AG04449 (cell line): ENCODE measurements around the gene INKA2.

ENCODE experiments used
- CTCF ChIA-PET: fragments of 350-600 bp; formaldehyde crosslinking; extraction: SDS; loops from one replicate; lab custom pipeline; 2021; ENCODE audit warnings: antibody characterized with exemption; lab: Yijun Ruan, JAX
- POLR2A ChIA-PET: fragments of 400-600, 350-600 bp; formaldehyde crosslinking; extraction: SDS; loops from one replicate; lab custom pipeline; 2020; ENCODE audit warnings: antibody characterized with exemption, inconsistent platforms; lab: Yijun Ruan, JAX
- DNase-seq: peaks from one replicate; pipeline ENCODE4 v3.0.0-alpha.2; 2010; ENCODE audit warnings: low read depth, low spot score
- H3K4me3 ChIP-seq: 2 replicates; pipeline ENCODE4 v1.5.1; 2011; ENCODE audit warnings: low read depth, mild to moderate bottlenecking, control low read depth, low read length
- CTCF ChIP-seq: IDR thresholded peaks from one replicate; pipeline ENCODE4 v1.5.1; 2011; ENCODE audit warnings: mild to moderate bottlenecking, moderate library complexity, low read length, control low read depth, inconsistent platforms; ENCODE audit not compliant: insufficient read depth; ENCODE audit errors: missing control alignments

The INKA2 gene

GRCh38 chr1:111747947-111748346 is 8.8 kb upstream of the INKA2 start:
- DNase-seq: no peak
- H3K4me3 ChIP-seq: no peak overlapping the region
- CTCF ChIA-PET: interaction anchor here (0.9 to 18.1 kb wide), 16 partner anchors 8 to 267 kb away, joined by 3 to 289 read pairs (median 6); partner anchors contain the start of genes ADORA3, DDX20, INKA2 and TMIGD3
- POLR2A ChIA-PET: interaction anchor here (0.9 kb wide), 1 partner anchor 9 kb away, joined by 3 read pairs; the partner anchor contains the start of gene INKA2
- no peak for TF ChIP-seq CTCF

GRCh38 chr1:111747282-111747734 is 8.1 kb upstream of the INKA2 start:
- TF ChIP-seq CTCF: peak; percentile 78
- H3K4me3 ChIP-seq: no peak overlapping the region
- CTCF ChIA-PET: interaction anchor here (0.9 to 18.1 kb wide), 17 partner anchors 8 to 300 kb away, joined by 3 to 289 read pairs (median 7); partner anchors contain the start of genes DDX20 and INKA2

GRCh38 chr1:111746614-111746999 is 7.4 kb upstream of the INKA2 start:
- CTCF ChIA-PET: interaction anchor here (0.6 to 18.1 kb wide), 14 partner anchors 9 to 299 kb away, joined by 3 to 289 read pairs (median 10); partner anchors contain the start of genes DDX20 and INKA2
- POLR2A ChIA-PET: no interaction called here
- no peak for TF ChIP-seq CTCF
- H3K4me3 ChIP-seq: no peak overlapping the region
- no peak for DNase-seq

More at GRCh38 chr1:111747282-111747734, 8.1 kb upstream of the INKA2 start:
- DNase-seq: no peak
- POLR2A ChIA-PET: interaction anchor here (0.9 kb wide), 1 partner anchor 8 kb away, joined by 3 read pairs; the partner anchor contains the start of gene INKA2

GRCh38 chr1:111745675-111746613 is 6.7 kb upstream of the INKA2 start:
- ChIA-PET CTCF (interaction anchor here (0.6 to 18.1 kb wide), 11 partner anchors 10 to 298 kb away, joined by 3 to 289 read pairs (median 17); partner anchors contain the start of genes DDX20 and INKA2), POLR2A (no interaction called here)
- TF ChIP-seq CTCF: no peak
- no peak for DNase-seq
- H3K4me3 ChIP-seq: no peak overlapping the region

GRCh38 chr1:111743679-111744101 is 4.5 kb upstream of the INKA2 start:
- DNase-seq: peak; percentile 50
- CTCF ChIA-PET: interaction anchor here (1.0 to 18.1 kb wide), 7 partner anchors 8 to 261 kb away, joined by 3 to 289 read pairs (median 24); partner anchors contain the start of genes DDX20 and INKA2
- no peak for TF ChIP-seq CTCF
- no peak overlapping the region for H3K4me3 ChIP-seq
- POLR2A ChIA-PET: interaction anchor here (0.5 kb wide), 1 partner anchor 818 kb away, joined by 3 read pairs; no protein-coding TSS in a partner anchor
